Ovary (tissue), 9 donors: ENCODE data around the gene FAM110D. TPM values are rescaled to one million over a fixed set of nuclear protein-coding genes. Genes with fewer than 3 reads are reported as not detected.

Source experiments
- DNase-seq, 5 donors: peaks; one replicate each; pipeline ENCODE4 v3.0.0-alpha.2; 2019 to 2020
- H3K27ac ChIP-seq, 2 donors: fragments of 200-600 bp; one replicate each; pipeline versions ENCODE4 v1.5.1 to v1.8.0; 2019 to 2022
- H3K27me3 ChIP-seq: fragments of 200-600 bp; one replicate; pipeline ENCODE4 v1.8.0; 2022
- H3K36me3 ChIP-seq: fragments of 200-600 bp; sonication (generic); one replicate; pipeline ENCODE4 v1.5.1; 2019
- H3K4me1 ChIP-seq: one replicate; pipeline ENCODE4 v1.8.1; 2013; ENCODE audit warnings: mild to moderate bottlenecking, moderate library complexity; ENCODE audit not compliant: insufficient read depth
- H3K4me3 ChIP-seq: fragments of 200-600 bp; sonication (generic); one replicate; pipeline ENCODE4 v1.5.1; 2017
- H3K9me3 ChIP-seq, 2 donors: fragments of 200-600 bp in 1 of 2; sonication (generic) in 1 of 2; one replicate each; pipeline versions ENCODE4 v1.5.1 to v1.8.1; 2013 to 2019; ENCODE audit warnings: mild to moderate bottlenecking in 1 of 2, moderate library complexity in 1 of 2
- CTCF ChIP-seq, 3 donors: fragments of 450-650 bp in 2 of 3; fragments of 200-600 bp in 1 of 3; IDR thresholded peaks; one replicate each; pipeline versions ENCODE4 v1.5.1 to v1.8.0; 2016 to 2022; ENCODE audit warnings: antibody characterized with exemption in 3 of 3, mild to moderate bottlenecking in 1 of 3
- EP300 ChIP-seq: sonication (generic); formaldehyde crosslinking; IDR thresholded peaks from one replicate; pipeline ENCODE4 v1.6.1; 2017; ENCODE audit warnings: antibody characterized with exemption
- POLR2A ChIP-seq: fragments of 450-650 bp; IDR thresholded peaks from one replicate; pipeline ENCODE4 v1.6.1; 2017; ENCODE audit warnings: antibody characterized with exemption, mild to moderate bottlenecking, moderate library complexity
- WGBS, 3 donors: extraction: QIAGEN DNeasy Blood & Tissue Kit in 1 of 3; methylation state at CpG; one replicate each; pipeline versions ENCODE4 v1.1.5 to v1.1.7; 2013 to 2017; 5-methylcytosine and 5-hydroxymethylcytosine counted together
- intact Hi-C, 4 donors: fragments of 100-400 bp; cut with DNase I; formaldehyde crosslinking; loops; one replicate each; pipeline versions ENCODE4 v1.11.0 to v1.15.1; 2022 to 2023
- polyA plus RNA-seq, 2 donors: library from polyadenylated mRNA; stranded (reverse); fragments of 200-250 nt in 1 of 2; fragments of 350-450 nt in 1 of 2; fragmentation: Illumina TruSeq in 1 of 2; extraction: RNeasy Lipid Tissue Mini Kit (QIAGEN cat#74804) in 1 of 2; gene quantifications; one replicate each; pipeline ENCODE4 v1.2.3, GENCODE V29; 2013 to 2014
- total RNA-seq, 7 donors: library from RNA; depleted of rRNA in 2 of 7; stranded (reverse); fragments of >200 nt in 2 of 7; fragmentation: NEBNext Ultra II Directional in 3 of 7; extraction: Animal tissue kit (Norgen Biotek cat#: 25700) in 3 of 7; gene quantifications; one replicate each; pipeline versions ENCODE4 v1.1.0 to v1.2.4, GENCODE V29; 2016 to 2023
- donor health status: DM: no; HTN: no; CAD: no; lungs with moderate emphysema.
- donor health status: DM: no; HTN: no; CAD: no.
- donor health status: Bipolar disorder and iron deficiency.
- donor health status: DM: yes; HTN: yes; CAD: no.
- donor health status: DM: no; HTN: no; CAD: no.
- donor health status: DM: yes; HTN: yes; CAD: no.

The FAM110D gene
- total and polyA plus RNA-seq, 9 donors = 0.91 to 4.9 (median 2.1) TPM

GRCh38 chr1:26169669-26170471 is 11.0 kb downstream of the FAM110D start, which contains the start of gene ZNF593:
TSS of gene ZNF593 (plus strand) at chr1:26169908. CDS start at chr1:26169984, 76 bp downstream.
- no peaks in the 10 kb centered on the region for H3K36me3 ChIP-seq

GRCh38 chr1:26170472-26170821 is 11.6 kb downstream of the FAM110D start:
- no peaks in the 10 kb centered on the region for H3K27me3 ChIP-seq
- H3K36me3 ChIP-seq = no peaks in the 10 kb centered on the region
- intact Hi-C loops = no loop called here
- H3K27ac ChIP-seq = peak overlapping the region in 1 of 2 donors; percentile 76
- peaks cover 6% of the 10 kb centered on the region for H3K4me1 ChIP-seq
- H3K9me3 ChIP-seq = no peaks in the 10 kb centered on the region
- no peak for TF ChIP-seq EP300
- TF ChIP-seq CTCF (IDR thresholded peaks at IDR 0.05) = no peak
- DNase-seq = no peak
- WGBS, 3 donors = 57 to 65% (median 62%) methylated on average over 9 of the region's 9 CpGs
- peak overlapping the region; percentile 91 for H3K4me3 ChIP-seq

More at GRCh38 chr1:26169669-26170471, 11.0 kb downstream of the FAM110D start, which contains the start of gene ZNF593:
- H3K4me1 ChIP-seq = peaks cover 6% of the 10 kb centered on the region
- H3K27ac ChIP-seq = peak within 1 kb of the TSS; percentile 43 to 76
- peak; percentile 57 for TF ChIP-seq EP300
- TF ChIP-seq POLR2A = peak; percentile 78
- TF ChIP-seq CTCF (IDR thresholded peaks at IDR 0.05) = peak; percentile 88 to 99 (median 98)
- intact Hi-C loops = loop anchor here in 1 of 4 donors (5.0 kb wide), 1 partner anchor 62 kb away; the partner anchor contains the start of gene CEP85
- H3K4me3 ChIP-seq = peak within 1 kb of the TSS; percentile 91
- no peaks in the 10 kb centered on the region for H3K9me3 ChIP-seq
- DNase-seq = peak; percentile 93 to 96 (median 95)
- H3K27me3 ChIP-seq = no peaks in the 10 kb centered on the region
- 1 to 2% (median 1%) methylated on average over 62 to 76 of the region's 76 CpGs for WGBS, 3 donors

GRCh38 chr1:26171084-26172072 is 12.5 kb downstream of the FAM110D start, which contains the start of gene ZNF593OS:
TSS of gene ZNF593OS (minus strand) at chr1:26171832. CDS start at chr1:26171661, 171 bp downstream.
- H3K4me1 ChIP-seq = peaks cover 6% of the 10 kb centered on the region
- WGBS, 3 donors = 87 to 91% (median 91%) methylated on average over 33 to 34 of the region's 34 CpGs
- no peaks in the 10 kb centered on the region for H3K36me3 ChIP-seq
- no peak for DNase-seq
- no peak for TF ChIP-seq POLR2A
- no peak for TF ChIP-seq EP300
- TF ChIP-seq CTCF (IDR thresholded peaks at IDR 0.05) = no peak
- H3K9me3 ChIP-seq = no peaks in the 10 kb centered on the region
- no peak within 1 kb of the TSS for H3K27ac ChIP-seq
- intact Hi-C loops = no loop called here
- no peak within 1 kb of the TSS for H3K4me3 ChIP-seq
- H3K27me3 ChIP-seq = no peaks in the 10 kb centered on the region

GRCh38 chr1:26175346-26175745 is 16.5 kb downstream of the FAM110D start:
- peaks cover 4% of the 10 kb centered on the region for H3K4me1 ChIP-seq
- no peak for DNase-seq
- WGBS, 3 donors = 87 to 93% (median 91%) methylated on average over 8 of the region's 8 CpGs
- H3K27ac ChIP-seq = no peak overlapping the region
- H3K27me3 ChIP-seq = no peaks in the 10 kb centered on the region
- TF ChIP-seq POLR2A = no peak
- TF ChIP-seq CTCF (IDR thresholded peaks at IDR 0.05) = no peak
- no peak for TF ChIP-seq EP300
- no peak overlapping the region for H3K4me3 ChIP-seq
- intact Hi-C loops = no loop called here
- H3K36me3 ChIP-seq = no peaks in the 10 kb centered on the region
- no peaks in the 10 kb centered on the region for H3K9me3 ChIP-seq
